KBM-7 (cell line): ENCODE measurements around the gene CSF2.
"Not testable (repeated sequence)": the region's sequence is repeated elsewhere in the genome, so short reads cannot be mapped to it uniquely, and the experiment has no call there.

Experiments used
- DNase-seq: peaks from one replicate; pipeline ENCODE4 v3.0.0-alpha.2; 2015
- in situ Hi-C: fragments of 300-500 bp; cut with MboI; formaldehyde crosslinking; loops from 2 replicates; pipeline ENCODE4 v1.14.3; 2020; ENCODE audit warnings: low sequenced_read_pairs, low pct_unique_long_range_greater_than_20kb, mixed read lengths

The CSF2 gene

DNA sequence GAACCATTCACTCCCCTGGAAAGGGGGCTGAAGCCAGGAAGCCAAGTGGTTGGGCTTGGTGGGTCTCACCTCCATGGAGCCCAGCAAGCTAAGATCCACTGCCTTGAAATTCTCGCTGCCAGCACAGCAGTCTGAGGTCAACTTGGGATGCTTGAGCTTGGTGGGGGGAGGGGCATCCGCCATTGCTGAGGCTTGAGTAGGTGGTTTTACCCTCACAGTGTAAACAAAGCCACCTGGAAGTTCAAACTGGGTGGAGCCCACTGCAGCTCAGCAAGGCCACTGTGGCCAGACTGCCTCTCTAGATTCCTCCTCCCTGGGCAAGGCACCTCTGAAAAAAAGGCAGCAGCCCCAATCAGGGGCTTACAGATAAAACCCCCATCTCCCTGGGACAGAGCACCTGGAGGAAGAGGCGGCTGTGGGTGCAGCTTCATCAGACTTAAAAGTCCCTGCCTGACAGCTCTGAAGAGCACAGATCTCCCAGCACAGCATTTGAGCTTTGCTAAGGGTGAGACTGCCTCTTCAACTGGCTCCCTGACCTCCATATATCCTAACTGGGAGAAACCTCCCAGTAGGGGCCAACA lies 43.4 kb downstream of the CSF2 start:
- DNase-seq, in situ Hi-C loops: not testable (repeated sequence)

- in situ Hi-C loops = not testable (repeated sequence)
Observed at GRCh38 chr5:132120717-132121116, 47.1 kb downstream of the CSF2 start.

GRCh38 chr5:132122971-132123370 lies 49.4 kb downstream of the CSF2 start:
- DNase-seq, in situ Hi-C loops: not testable (repeated sequence)

More at GRCh38 chr5:132120717-132121116, 47.1 kb downstream of the CSF2 start:
- not testable (repeated sequence) for DNase-seq

DNA sequence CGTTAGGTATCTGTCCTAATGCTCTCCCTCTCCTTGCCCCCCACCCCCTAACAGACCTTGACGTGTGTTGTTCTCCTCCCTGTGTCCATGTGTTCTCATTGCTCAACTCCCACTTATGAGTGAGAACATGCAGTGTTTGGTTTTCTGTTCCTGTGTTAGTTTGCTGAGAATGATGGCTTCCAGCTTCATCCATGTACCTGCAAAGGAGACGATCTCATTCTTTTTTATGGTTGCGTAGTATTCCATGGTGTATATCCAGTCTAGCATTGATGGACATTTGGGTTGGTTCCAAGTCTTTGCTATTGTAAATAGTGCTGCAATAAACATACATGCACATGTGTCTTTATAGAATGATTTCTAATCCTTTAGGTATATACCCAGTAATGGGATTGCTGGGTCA lies 50.0 kb downstream of the CSF2 start:
- DNase-seq, in situ Hi-C loops: not testable (repeated sequence)
